ENCODE measurements around the gene ADAM23.

The ADAM23 gene

DNA sequence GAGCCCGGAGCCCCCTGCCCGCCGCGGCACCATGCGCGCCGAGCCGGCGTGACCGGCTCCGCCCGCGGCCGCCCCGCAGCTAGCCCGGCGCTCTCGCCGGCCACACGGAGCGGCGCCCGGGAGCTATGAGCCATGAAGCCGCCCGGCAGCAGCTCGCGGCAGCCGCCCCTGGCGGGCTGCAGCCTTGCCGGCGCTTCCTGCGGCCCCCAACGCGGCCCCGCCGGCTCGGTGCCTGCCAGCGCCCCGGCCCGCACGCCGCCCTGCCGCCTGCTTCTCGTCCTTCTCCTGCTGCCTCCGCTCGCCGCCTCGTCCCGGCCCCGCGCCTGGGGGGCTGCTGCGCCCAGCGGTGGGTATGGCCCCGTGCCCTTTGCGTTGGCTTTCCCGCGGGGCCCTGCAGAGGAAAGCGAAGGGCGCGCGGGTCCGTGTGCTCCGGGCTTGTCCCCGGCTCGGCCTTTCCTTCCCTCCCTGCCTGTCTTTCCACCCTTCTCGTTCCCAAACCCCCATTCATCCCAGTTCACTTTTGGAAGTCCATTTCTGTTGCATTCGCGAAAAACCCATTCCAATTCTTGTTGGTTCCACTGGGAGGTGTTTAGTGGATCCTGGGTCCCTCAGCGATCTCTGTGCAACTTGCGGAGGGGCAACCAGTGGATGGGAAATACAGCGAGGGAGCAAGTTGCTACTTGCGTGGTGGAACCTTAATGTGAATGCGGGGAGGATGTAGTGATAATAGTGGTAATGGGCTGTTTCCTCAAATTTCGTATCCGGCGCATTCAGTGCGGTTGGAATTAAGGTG is 599 bp downstream of the ADAM23 start:
- DNase-seq (ENCODE audit: low spot score): peak; percentile 74
- TF ChIP-seq CTCF (IDR thresholded peaks at IDR 0.05; ENCODE audit: extremely low read depth, missing control alignments): no peak

DNA sequence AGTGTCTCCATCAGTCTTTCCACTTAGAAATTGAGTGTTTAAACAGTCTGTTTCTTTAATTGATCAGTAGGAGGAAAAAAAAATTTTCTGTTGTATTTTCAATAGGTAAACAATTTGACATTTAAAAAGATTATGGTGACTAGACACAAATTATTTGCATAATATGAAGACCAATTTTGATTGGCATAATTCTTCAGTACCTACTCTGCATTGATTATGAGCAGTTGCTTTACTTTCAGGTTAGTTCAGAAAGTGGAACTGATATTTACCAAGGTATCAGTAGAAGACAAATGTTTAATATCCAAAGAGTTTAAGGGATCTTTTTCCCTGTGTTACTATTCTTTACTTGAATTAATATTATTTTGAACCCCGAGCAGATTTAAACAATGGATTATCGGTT is 2.6 kb downstream of the ADAM23 start:
- TF ChIP-seq CTCF (IDR thresholded peaks at IDR 0.05; ENCODE audit: extremely low read depth, missing control alignments): no peak

DNA sequence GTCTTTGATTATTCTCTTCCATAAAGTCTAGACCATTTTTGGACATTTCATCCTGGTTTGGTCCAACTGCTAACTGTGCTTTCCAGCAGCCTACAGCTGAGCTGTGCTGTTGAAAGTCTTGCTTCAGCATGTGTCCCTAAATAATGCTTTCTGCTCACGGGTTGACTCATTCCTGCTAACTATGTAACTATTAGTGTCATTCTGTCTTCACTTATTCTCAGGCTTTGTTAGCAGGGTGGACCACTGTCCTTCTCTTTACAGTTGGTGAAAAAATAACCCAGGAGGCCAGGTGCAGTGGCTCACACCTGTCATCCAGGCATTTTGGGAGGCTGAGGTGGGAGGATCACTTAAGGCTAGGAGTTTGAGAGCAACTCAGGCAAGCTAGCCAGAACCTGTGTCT is 8.9 kb downstream of the ADAM23 start:
- no peak for TF ChIP-seq CTCF (IDR thresholded peaks at IDR 0.05; ENCODE audit: extremely low read depth, missing control alignments)
- DNase-seq (ENCODE audit: low spot score): no peak

More for the DNA sequence above, 2.6 kb downstream of the ADAM23 start:
- DNase-seq (ENCODE audit: low spot score): no peak

GRCh38 chr2:206452750-206453149 is 9.4 kb downstream of the ADAM23 start:
- DNase-seq (ENCODE audit: low spot score): no peak
- TF ChIP-seq CTCF (IDR thresholded peaks at IDR 0.05; ENCODE audit: extremely low read depth, missing control alignments): no peak

- no peak for TF ChIP-seq CTCF (IDR thresholded peaks at IDR 0.05; ENCODE audit: extremely low read depth, missing control alignments)
Measured at GRCh38 chr2:206456078-206456754, 12.9 kb downstream of the ADAM23 start.

GRCh38 chr2:206457188-206457634 is 13.9 kb downstream of the ADAM23 start:
- peak; percentile 49 for DNase-seq (ENCODE audit: low spot score)
- TF ChIP-seq CTCF (IDR thresholded peaks at IDR 0.05; ENCODE audit: extremely low read depth, missing control alignments): no peak

More at GRCh38 chr2:206456078-206456754, 12.9 kb downstream of the ADAM23 start:
- DNase-seq (ENCODE audit: low spot score): no peak

DNA sequence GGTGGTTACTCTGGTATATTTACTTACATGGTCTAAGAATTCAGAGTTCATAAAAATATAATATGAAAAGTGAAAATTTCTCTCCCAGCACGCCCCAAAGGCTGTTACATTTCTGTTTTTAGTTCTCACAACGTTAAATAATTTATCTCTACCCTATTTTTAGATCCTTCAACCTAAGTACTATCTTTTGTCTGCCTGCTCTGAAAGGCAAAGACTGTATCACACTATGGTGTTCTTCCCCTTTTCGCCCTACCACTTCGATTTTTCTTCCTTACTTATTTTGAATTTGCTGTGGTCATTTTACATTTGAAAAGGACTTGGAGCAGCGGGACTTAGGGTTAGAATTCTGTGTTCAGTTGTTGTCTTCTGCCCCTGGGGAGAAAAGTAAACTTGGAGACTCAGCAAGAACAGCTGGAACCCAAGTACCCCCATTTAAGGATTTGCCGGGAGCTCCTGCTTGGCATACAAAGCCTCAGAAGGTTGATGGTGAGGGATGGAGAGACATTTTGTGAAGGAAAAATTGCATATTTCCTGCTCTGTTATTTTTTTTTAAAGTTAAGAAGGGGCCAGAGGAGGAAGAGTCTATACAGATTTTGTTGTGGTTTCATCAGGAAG is 19.0 kb downstream of the ADAM23 start:
- no peak for TF ChIP-seq CTCF (IDR thresholded peaks at IDR 0.05; ENCODE audit: extremely low read depth, missing control alignments)
- no peak for DNase-seq (ENCODE audit: low spot score)

Data from GM20000 (cell line).